Ovary (tissue), 9 donors: ENCODE results near the gene CAMK2D. TPM values are rescaled to one million over a fixed set of nuclear protein-coding genes. Genes with fewer than 3 reads are reported as not detected.

Experiments used
- DNase-seq, 5 donors: peaks; one replicate each; pipeline ENCODE4 v3.0.0-alpha.2; 2019 to 2020
- H3K27ac ChIP-seq, 2 donors: fragments of 200-600 bp; one replicate each; pipeline versions ENCODE4 v1.5.1 to v1.8.0; 2019 to 2022
- H3K27me3 ChIP-seq: fragments of 200-600 bp; one replicate; pipeline ENCODE4 v1.8.0; 2022
- H3K36me3 ChIP-seq: fragments of 200-600 bp; sonication (generic); one replicate; pipeline ENCODE4 v1.5.1; 2019
- H3K4me1 ChIP-seq: one replicate; pipeline ENCODE4 v1.8.1; 2013; ENCODE audit warnings: mild to moderate bottlenecking, moderate library complexity; ENCODE audit not compliant: insufficient read depth
- H3K4me3 ChIP-seq: fragments of 200-600 bp; sonication (generic); one replicate; pipeline ENCODE4 v1.5.1; 2017
- H3K9me3 ChIP-seq, 2 donors: fragments of 200-600 bp in 1 of 2; sonication (generic) in 1 of 2; one replicate each; pipeline versions ENCODE4 v1.5.1 to v1.8.1; 2013 to 2019; ENCODE audit warnings: mild to moderate bottlenecking in 1 of 2, moderate library complexity in 1 of 2
- EP300 ChIP-seq: sonication (generic); formaldehyde crosslinking; IDR thresholded peaks from one replicate; pipeline ENCODE4 v1.6.1; 2017; ENCODE audit warnings: antibody characterized with exemption
- POLR2A ChIP-seq: fragments of 450-650 bp; IDR thresholded peaks from one replicate; pipeline ENCODE4 v1.6.1; 2017; ENCODE audit warnings: antibody characterized with exemption, mild to moderate bottlenecking, moderate library complexity
- WGBS, 3 donors: extraction: QIAGEN DNeasy Blood & Tissue Kit in 1 of 3; methylation state at CpG; one replicate each; pipeline versions ENCODE4 v1.1.5 to v1.1.7; 2013 to 2017; 5-methylcytosine and 5-hydroxymethylcytosine counted together
- intact Hi-C, 4 donors: fragments of 100-400 bp; cut with DNase I; formaldehyde crosslinking; loops; one replicate each; pipeline versions ENCODE4 v1.11.0 to v1.15.1; 2022 to 2023
- polyA plus RNA-seq, 2 donors: library from polyadenylated mRNA; stranded (reverse); fragments of 200-250 nt in 1 of 2; fragments of 350-450 nt in 1 of 2; fragmentation: Illumina TruSeq in 1 of 2; extraction: RNeasy Lipid Tissue Mini Kit (QIAGEN cat#74804) in 1 of 2; gene quantifications; one replicate each; pipeline ENCODE4 v1.2.3, GENCODE V29; 2013 to 2014
- total RNA-seq, 7 donors: library from RNA; depleted of rRNA in 2 of 7; stranded (reverse); fragments of >200 nt in 2 of 7; fragmentation: NEBNext Ultra II Directional in 3 of 7; extraction: Animal tissue kit (Norgen Biotek cat#: 25700) in 3 of 7; gene quantifications; one replicate each; pipeline versions ENCODE4 v1.1.0 to v1.2.4, GENCODE V29; 2016 to 2023
- TF ChIP-seq, protein P1 (sequence below), 3 donors: fragments of 450-650 bp in 2 of 3; fragments of 200-600 bp in 1 of 3; IDR thresholded peaks; one replicate each; pipeline versions ENCODE4 v1.5.1 to v1.8.0; 2016 to 2022; ENCODE audit warnings: antibody characterized with exemption in 3 of 3, mild to moderate bottlenecking in 1 of 3
- donor health status: DM: no; HTN: no; CAD: no; lungs with moderate emphysema.
- donor health status: DM: no; HTN: no; CAD: no.
- donor health status: Bipolar disorder and iron deficiency.
- donor health status: DM: yes; HTN: yes; CAD: no.
- donor health status: DM: no; HTN: no; CAD: no.
- donor health status: DM: yes; HTN: yes; CAD: no.

Gene CAMK2D
- total and polyA plus RNA-seq, 9 donors = 14.2 to 36.9 (median 32.2) TPM

DNA sequence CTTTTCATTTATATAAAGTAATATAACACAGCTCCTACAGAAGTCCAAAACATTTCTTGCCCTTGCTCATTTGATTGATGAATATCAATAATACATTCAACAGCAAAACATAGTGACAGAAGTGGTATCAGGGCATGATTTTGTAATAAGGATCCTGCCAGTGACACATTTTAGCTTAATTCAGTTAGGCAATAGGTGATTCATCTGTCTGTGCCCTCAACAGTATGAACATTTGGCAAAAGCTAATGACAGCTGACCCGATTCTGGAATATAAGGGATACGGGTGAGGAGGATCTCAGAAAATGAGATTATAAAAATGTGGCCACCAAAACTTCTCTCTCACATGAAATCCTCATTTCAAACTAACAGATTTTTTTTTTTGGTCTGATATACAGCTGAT lies 294.0 kb downstream of the CAMK2D start:
- 56 to 63% (median 61%) methylated on average over 2 of the region's 2 CpGs for WGBS, 3 donors
- no peak overlapping the region for H3K4me3 ChIP-seq
- intact Hi-C loops = no loop called here
- H3K27me3 ChIP-seq = no peaks in the 10 kb centered on the region
- no peaks in the 10 kb centered on the region for H3K36me3 ChIP-seq
- peak overlapping the region in 1 of 2 donors; percentile 4 for H3K27ac ChIP-seq
- TF ChIP-seq EP300 (no peak), POLR2A (no peak)
- TF ChIP-seq, protein P1, sequence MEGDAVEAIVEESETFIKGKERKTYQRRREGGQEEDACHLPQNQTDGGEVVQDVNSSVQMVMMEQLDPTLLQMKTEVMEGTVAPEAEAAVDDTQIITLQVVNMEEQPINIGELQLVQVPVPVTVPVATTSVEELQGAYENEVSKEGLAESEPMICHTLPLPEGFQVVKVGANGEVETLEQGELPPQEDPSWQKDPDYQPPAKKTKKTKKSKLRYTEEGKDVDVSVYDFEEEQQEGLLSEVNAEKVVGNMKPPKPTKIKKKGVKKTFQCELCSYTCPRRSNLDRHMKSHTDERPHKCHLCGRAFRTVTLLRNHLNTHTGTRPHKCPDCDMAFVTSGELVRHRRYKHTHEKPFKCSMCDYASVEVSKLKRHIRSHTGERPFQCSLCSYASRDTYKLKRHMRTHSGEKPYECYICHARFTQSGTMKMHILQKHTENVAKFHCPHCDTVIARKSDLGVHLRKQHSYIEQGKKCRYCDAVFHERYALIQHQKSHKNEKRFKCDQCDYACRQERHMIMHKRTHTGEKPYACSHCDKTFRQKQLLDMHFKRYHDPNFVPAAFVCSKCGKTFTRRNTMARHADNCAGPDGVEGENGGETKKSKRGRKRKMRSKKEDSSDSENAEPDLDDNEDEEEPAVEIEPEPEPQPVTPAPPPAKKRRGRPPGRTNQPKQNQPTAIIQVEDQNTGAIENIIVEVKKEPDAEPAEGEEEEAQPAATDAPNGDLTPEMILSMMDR (IDR thresholded peaks at IDR 0.05) = no peak
- peaks cover 9% of the 10 kb centered on the region for H3K4me1 ChIP-seq
- no peaks in the 10 kb centered on the region for H3K9me3 ChIP-seq
- no peak for DNase-seq

DNA sequence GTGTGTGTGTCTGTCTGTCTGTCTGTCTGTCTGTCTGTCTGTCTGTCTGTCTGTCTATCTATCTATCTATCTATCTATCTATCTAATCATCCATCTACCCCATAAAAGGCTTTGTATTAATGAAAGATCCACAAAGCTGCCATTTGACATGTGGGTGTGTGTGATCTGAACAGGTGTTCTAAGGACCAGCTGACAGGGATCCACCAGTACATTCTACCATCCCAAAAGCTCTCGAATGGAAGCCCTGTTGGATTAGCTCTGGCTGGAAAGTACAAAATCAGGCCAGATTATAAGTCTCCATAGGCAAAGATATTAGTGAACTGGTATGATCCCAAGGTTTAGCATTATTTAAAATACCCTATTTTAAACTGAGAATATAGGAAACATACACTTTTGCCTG lies 299.3 kb downstream of the CAMK2D start:
- no peaks in the 10 kb centered on the region for H3K27me3 ChIP-seq
- H3K4me1 ChIP-seq = no peaks in the 10 kb centered on the region
- intact Hi-C loops = no loop called here
- DNase-seq = no peak
- no peaks in the 10 kb centered on the region for H3K36me3 ChIP-seq
- TF ChIP-seq, protein P1 (IDR thresholded peaks at IDR 0.05) = no peak
- TF ChIP-seq POLR2A (no peak), EP300 (no peak)
- no peaks in the 10 kb centered on the region for H3K9me3 ChIP-seq
- 95 to 97% (median 95%) methylated on average over 1 of the region's 1 CpG for WGBS, 3 donors
- no peak overlapping the region for H3K4me3 ChIP-seq
- H3K27ac ChIP-seq = no peak overlapping the region

DNA sequence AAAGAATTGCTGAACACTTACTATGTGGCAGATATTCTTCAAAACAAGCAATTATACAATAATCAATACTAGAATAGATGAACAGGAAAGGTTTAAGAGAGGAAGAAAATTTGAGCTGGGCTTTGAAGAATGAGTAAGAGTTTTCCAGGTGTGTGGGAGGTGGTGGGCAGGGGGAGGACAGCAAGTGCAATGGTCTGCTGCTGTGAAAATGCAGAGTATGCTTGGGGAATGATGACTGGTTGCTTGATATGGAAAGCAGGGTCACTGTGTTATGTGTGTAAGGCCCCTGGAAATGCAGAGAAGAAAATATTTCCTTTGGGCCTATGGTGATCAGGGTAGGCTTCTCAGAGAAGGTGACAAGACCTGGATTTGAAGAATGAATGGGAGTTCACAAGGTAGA lies 300.3 kb downstream of the CAMK2D start:
- Histone ChIP-seq H3K27me3 (no peaks in the 10 kb centered on the region), H3K4me3 (no peak overlapping the region), H3K4me1 (no peaks in the 10 kb centered on the region), H3K36me3 (no peaks in the 10 kb centered on the region), H3K9me3 (no peaks in the 10 kb centered on the region), H3K27ac (no peak overlapping the region)
- TF ChIP-seq, protein P1 (IDR thresholded peaks at IDR 0.05) = no peak
- TF ChIP-seq EP300 = no peak
- no peak for TF ChIP-seq POLR2A
- intact Hi-C loops = no loop called here
- DNase-seq = no peak

DNA sequence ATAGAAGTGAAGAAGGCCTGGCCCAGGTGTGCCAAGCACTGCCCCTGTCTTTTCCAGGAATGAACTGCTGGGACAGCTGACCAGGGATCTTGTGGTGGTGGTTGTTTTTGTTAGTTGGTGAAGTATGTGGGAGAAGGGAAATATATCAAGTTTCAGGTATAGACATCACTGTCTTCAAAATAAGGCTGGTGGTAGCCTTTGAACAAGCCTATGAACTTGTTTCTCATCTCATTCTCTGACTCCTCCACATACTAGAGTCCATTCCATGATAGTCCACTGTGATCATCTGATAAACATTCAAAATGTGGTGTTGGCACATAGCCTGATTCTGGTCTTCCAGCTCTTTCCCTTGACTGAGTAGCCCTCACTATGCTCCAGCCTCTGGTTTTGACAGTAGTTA lies 303.7 kb downstream of the CAMK2D start:
- no peaks in the 10 kb centered on the region for H3K36me3 ChIP-seq
- no peak for TF ChIP-seq EP300
- no peak overlapping the region for H3K27ac ChIP-seq
- no peak for DNase-seq
- no peaks in the 10 kb centered on the region for H3K27me3 ChIP-seq
- H3K9me3 ChIP-seq = no peaks in the 10 kb centered on the region
- peaks cover 2% of the 10 kb centered on the region for H3K4me1 ChIP-seq
- H3K4me3 ChIP-seq = no peak overlapping the region
- intact Hi-C loops = no loop called here

DNA sequence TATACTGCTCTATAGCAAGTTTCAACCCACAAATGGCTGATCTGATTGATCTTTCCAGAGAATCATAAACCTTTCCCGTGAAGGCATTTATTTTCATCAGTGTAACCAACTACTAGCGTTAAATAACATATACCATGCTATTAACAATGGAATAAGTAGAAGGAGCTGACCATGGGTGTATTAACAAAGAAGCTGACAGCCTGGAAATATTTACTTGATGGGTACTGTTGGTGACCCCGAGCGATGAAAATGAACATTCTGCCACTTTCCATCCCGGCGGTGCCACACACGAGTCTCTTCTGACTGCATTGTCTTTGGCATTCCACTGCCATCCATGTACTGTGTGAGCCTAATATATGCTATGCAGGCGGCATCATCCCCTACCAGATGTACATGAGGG lies 304.4 kb downstream of the CAMK2D start:
- Histone ChIP-seq H3K9me3 (no peaks in the 10 kb centered on the region), H3K27ac (no peak overlapping the region), H3K36me3 (no peaks in the 10 kb centered on the region), H3K27me3 (no peaks in the 10 kb centered on the region), H3K4me3 (no peak overlapping the region), H3K4me1 (peaks cover 2% of the 10 kb centered on the region)
- no peak for DNase-seq
- WGBS, 3 donors = 97 to 98% (median 97%) methylated on average over 8 of the region's 8 CpGs
- intact Hi-C loops = no loop called here
- no peak for TF ChIP-seq EP300
- TF ChIP-seq, protein P1 (IDR thresholded peaks at IDR 0.05) = no peak
- TF ChIP-seq POLR2A = no peak
